ENCODE results near the gene RIPOR3. TPM values are rescaled to one million over a fixed set of nuclear protein-coding genes. Genes with fewer than 3 reads are reported as not detected.

The RIPOR3 gene
- total RNA-seq, 1 donor from 2014 or later: 5.1 TPM

DNA sequence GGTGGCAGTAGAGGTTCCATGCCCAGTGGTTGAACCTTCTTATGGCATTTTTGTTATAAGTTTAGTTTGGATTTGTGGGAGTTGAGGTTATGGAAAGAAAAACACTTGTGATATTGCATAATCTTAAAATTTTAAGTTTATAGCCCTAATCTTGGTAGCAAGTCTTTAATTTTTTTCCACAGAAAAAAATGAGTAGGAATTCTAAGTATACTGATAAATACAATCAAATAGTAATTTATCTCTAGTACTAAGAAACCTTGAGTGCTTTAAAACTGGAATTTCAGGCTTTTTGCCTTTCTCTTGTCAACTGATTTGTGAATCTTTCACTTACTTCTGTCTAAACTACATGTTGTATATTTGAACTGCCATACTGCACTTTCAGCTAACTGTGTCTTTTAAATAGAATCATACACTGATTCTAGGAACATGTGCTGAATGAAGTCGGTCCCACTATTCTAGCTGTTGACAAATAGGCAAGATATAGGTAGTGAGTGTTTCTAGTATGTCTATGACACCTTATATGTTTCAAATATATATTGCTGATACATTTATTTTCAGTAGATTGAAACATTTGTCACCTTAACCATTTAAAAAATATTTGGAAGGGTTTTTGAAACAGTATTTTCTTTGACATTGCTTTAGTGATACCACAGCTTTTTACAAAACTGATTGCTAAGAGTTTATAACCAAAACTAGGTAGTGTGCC is 42.5 kb upstream of the RIPOR3 start:
- Mint-ChIP-seq H3K4me3 (peak overlapping the region; percentile 93), H3K27me3 (peaks cover 8% of the 10 kb centered on the region), H3K36me3 (peaks cover 16% of the 10 kb centered on the region), H3K4me1 (ENCODE audit: unreplicated experiment) (peaks cover 31% of the 10 kb centered on the region), H3K27ac (peak overlapping the region; percentile 90), H3K9me3 (no peaks in the 10 kb centered on the region)
- TF ChIP-seq, protein P1, sequence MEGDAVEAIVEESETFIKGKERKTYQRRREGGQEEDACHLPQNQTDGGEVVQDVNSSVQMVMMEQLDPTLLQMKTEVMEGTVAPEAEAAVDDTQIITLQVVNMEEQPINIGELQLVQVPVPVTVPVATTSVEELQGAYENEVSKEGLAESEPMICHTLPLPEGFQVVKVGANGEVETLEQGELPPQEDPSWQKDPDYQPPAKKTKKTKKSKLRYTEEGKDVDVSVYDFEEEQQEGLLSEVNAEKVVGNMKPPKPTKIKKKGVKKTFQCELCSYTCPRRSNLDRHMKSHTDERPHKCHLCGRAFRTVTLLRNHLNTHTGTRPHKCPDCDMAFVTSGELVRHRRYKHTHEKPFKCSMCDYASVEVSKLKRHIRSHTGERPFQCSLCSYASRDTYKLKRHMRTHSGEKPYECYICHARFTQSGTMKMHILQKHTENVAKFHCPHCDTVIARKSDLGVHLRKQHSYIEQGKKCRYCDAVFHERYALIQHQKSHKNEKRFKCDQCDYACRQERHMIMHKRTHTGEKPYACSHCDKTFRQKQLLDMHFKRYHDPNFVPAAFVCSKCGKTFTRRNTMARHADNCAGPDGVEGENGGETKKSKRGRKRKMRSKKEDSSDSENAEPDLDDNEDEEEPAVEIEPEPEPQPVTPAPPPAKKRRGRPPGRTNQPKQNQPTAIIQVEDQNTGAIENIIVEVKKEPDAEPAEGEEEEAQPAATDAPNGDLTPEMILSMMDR (conservative IDR thresholded peaks at IDR 0.05): no peak
- DNase-seq (ENCODE audit: extremely low spot score, unreplicated experiment): no peak

DNA sequence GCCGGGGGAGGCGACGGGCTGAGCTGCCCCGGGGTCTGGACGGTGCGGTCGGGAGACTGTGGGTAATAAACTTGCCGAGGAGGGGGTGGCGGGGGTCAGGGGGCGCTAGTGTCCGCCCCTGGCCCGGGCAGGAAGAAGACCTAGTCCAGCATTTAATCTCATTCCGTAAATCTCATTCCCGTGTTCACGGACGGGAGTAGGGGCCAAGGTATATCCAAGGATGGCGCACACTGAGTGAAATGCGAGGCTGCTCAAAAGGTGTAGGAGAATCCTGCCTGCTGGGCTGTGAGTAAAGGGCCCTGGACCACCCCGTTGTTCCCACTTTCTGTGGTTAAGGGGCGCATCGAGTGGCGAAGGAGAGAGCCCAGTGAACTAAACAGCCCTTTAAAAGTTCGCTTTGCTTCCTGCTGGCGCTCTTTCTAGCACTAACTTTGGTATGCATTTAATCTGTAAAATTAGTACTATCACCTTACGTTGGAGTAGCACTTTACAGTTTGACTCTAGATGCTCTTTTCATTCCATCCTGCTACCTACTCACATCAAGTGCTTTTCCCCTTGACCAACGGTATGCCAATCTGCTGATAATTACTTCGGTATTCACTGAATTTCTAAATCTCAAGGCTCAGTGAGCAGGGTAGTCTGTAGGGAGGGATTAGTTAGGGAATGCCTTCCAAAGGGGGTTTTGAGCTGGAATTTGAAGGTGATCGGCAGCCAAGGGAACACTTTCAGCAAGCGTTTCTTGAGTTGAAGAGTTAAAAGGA is 40.8 kb upstream of the RIPOR3 start:
- H3K36me3 Mint-ChIP-seq: peaks cover 12% of the 10 kb centered on the region
- no peaks in the 10 kb centered on the region for H3K9me3 Mint-ChIP-seq
- peak overlapping the region; percentile 93 for H3K4me3 Mint-ChIP-seq
- peaks cover 8% of the 10 kb centered on the region for H3K27me3 Mint-ChIP-seq
- peak; percentile 15 for DNase-seq (ENCODE audit: extremely low spot score, unreplicated experiment)
- H3K27ac Mint-ChIP-seq: peak overlapping the region; percentile 90
- TF ChIP-seq, protein P1 (conservative IDR thresholded peaks at IDR 0.05): no peak
- peaks cover 40% of the 10 kb centered on the region for H3K4me1 Mint-ChIP-seq (ENCODE audit: unreplicated experiment)

DNA sequence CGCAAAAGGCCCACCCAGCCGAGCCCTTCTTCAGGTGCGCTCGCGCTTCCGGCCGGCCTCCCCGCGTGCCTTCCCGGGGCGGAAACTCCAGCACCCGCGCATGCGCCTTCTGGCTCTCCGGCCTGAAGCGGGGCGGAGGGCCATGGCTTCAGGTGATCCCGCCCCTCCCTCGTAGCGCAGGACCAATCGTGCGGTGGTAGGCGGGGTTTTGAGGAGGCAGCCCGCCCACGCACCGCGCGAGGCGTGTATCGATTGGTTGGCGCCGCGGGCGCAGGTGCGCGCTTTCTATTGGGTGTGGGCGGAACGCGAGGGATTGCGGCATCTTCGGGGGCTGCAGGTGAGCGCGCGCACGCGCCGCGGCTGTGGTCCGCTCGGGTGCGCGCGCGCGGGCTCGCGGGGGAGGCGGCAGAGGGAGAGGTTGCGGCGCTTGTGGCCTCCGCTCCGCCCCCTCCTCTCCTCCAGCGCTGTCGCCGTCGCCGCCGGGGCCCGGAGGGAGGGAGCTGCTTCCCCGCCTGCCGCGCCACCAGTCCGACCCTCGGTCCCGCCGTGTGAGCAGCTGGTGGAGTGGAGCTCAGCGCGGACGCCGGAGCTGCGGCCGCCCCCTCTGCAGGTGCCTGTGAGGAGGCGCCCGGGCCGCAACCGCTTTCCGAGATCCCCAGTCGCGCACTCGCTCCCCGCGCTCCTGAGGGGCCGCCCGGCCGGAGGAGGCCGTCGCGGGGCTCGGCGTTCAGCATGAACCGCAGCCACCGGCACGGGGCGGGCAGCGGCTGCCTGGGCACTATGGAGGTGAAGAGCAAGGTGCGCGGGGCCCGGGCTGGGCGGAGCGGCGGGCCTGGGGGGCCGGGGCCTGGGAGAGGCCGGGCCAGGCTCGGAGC is 40.0 kb upstream of the RIPOR3 start, which contains the start of gene PARD6B:
PARD6B (plus strand) TSS at position 526 of the 875 bp plus-strand sequence; CDS start at position 733, 207 bp downstream.
- TF ChIP-seq, protein P1 (conservative IDR thresholded peaks at IDR 0.05): no peak
- H3K4me1 Mint-ChIP-seq (ENCODE audit: unreplicated experiment): peaks cover 42% of the 10 kb centered on the region
- peak; percentile 99 for DNase-seq (ENCODE audit: extremely low spot score, unreplicated experiment)
- peak within 1 kb of the TSS; percentile 97 for H3K27ac Mint-ChIP-seq
- no peaks in the 10 kb centered on the region for H3K9me3 Mint-ChIP-seq
- peaks cover 8% of the 10 kb centered on the region for H3K27me3 Mint-ChIP-seq
- H3K36me3 Mint-ChIP-seq: peaks cover 9% of the 10 kb centered on the region
- H3K4me3 Mint-ChIP-seq: peak within 1 kb of the TSS; percentile 93

DNA sequence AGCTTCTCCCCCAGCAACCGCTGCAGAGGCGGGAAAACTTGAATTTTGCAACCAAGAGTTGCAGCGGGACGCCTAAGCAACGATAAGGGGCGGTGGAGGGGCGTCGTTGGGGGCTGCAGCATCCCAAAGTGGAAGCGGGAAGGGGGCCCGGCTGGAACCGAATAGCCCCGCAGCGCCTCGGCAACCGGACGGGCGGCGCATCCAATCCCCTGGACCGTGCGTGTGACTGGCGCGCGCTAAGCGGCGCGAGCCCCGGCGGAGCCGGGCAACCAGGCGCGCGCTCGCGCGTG is 39.4 kb upstream of the RIPOR3 start:
- peaks cover 3% of the 10 kb centered on the region for H3K36me3 Mint-ChIP-seq
- no peaks in the 10 kb centered on the region for H3K9me3 Mint-ChIP-seq
- H3K27me3 Mint-ChIP-seq: peaks cover 8% of the 10 kb centered on the region
- H3K27ac Mint-ChIP-seq: peak overlapping the region; percentile 97
- H3K4me3 Mint-ChIP-seq: peak overlapping the region; percentile 93
- peaks cover 36% of the 10 kb centered on the region for H3K4me1 Mint-ChIP-seq (ENCODE audit: unreplicated experiment)
- TF ChIP-seq, protein P1 (conservative IDR thresholded peaks at IDR 0.05): no peak
- no peak for DNase-seq (ENCODE audit: extremely low spot score, unreplicated experiment)

DNA sequence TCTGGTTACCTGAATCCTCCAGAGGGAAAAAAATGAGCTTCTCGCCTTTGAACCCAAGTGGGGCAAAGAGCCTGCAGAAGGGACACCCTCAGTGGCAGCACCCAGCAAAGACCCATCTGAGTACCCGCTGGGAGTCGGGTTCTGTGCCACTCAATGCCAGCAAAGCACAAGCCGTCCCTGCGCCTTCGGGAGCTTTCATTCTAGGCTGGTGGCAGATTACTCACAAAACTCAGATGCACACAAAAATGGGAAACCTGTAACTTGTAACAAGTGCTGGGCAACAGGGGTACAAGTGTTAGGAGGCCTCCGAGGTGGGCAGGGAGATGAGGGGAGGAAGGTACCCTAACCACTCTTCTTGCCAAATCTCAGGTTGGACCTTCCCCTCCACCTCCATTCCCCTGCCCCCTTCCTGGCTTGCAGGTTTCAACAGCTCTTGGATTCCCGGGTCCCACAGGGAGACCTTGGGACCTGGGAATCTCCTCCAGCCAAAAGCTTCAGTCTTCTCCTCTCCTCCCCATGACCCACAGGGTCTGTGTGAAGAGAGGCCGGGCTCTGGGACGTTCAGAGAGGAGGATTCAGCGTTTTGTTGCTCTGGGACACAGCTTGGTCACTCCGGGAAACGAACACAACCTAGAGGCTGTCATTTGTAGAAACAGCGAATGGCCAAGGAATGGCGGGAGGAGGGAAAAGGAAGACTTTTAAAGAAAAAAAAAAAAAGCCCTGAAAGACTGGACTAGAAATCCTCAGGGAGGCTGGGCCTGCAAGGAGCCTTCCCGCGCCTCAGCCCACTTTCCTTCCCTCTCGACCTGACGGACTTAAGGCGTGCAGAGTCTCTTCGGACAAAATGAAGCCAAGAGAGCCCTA is 38.8 kb upstream of the RIPOR3 start:
- peak overlapping the region; percentile 97 for H3K27ac Mint-ChIP-seq
- H3K4me1 Mint-ChIP-seq (ENCODE audit: unreplicated experiment): peaks cover 36% of the 10 kb centered on the region

More for the DNA sequence above, 38.8 kb upstream of the RIPOR3 start:
- no peaks in the 10 kb centered on the region for H3K9me3 Mint-ChIP-seq
- peak; percentile 59 for DNase-seq (ENCODE audit: extremely low spot score, unreplicated experiment)
- H3K27me3 Mint-ChIP-seq: peaks cover 8% of the 10 kb centered on the region
- TF ChIP-seq, protein P1 (conservative IDR thresholded peaks at IDR 0.05): no peak
- peaks cover 3% of the 10 kb centered on the region for H3K36me3 Mint-ChIP-seq
- peak overlapping the region; percentile 93 for H3K4me3 Mint-ChIP-seq

Data from type B pancreatic cell (in vitro differentiated cells).